Common myeloid progenitor, CD34-positive (primary cell): ENCODE measurements around the gene ZG16B.

Experiments
- CTCF ChIA-PET: fragments of 350-600 bp; sonication (Branson Sonifier 250); formaldehyde crosslinking; loops from one replicate; lab custom pipeline; 2021; ENCODE audit warnings: antibody characterized with exemption; lab: Charles Lee
- POLR2A ChIA-PET: fragments of 350-600 bp; sonication (Branson Sonifier 250); formaldehyde crosslinking; loops from one replicate; lab custom pipeline; 2021; ENCODE audit warnings: antibody characterized with exemption; lab: Charles Lee
- DNase-seq, 3 donors: peaks; one replicate each; pipeline versions ENCODE4 v3.0.0 to v3.0.0-alpha.2; 2013
- H3K27ac ChIP-seq, 2 experiments: 1 replicate in 1 of 2; 2 replicates in 1 of 2; pipeline ENCODE4 v1.7.0; 2013; ENCODE audit warnings: inconsistent platforms in 2 of 2, low read length in 2 of 2, mild to moderate bottlenecking in 2 of 2, low read depth in 1 of 2, moderate library complexity in 1 of 2; ENCODE audit not compliant: severe bottlenecking in 2 of 2, insufficient read depth in 1 of 2, poor library complexity in 1 of 2
- H3K27me3 ChIP-seq, 5 experiments: replicated peaks in 2 of 5; 1 replicate in 3 of 5; 2 replicates in 2 of 5; pipeline versions ENCODE4 v1.6.1 to v1.7.0; 2013; ENCODE audit warnings: low read length in 4 of 5, mild to moderate bottlenecking in 2 of 5, moderate library complexity in 2 of 5, inconsistent platforms in 1 of 5; ENCODE audit not compliant: insufficient read depth in 5 of 5, control insufficient read depth in 4 of 5
- H3K36me3 ChIP-seq, 4 experiments: 1 replicate in 2 of 4; 2 replicates in 2 of 4; pipeline versions ENCODE4 v1.6.1 to v1.7.0; 2013; ENCODE audit warnings: low read length in 3 of 4, control low read depth in 1 of 4, mild to moderate bottlenecking in 1 of 4; ENCODE audit not compliant: control insufficient read depth in 4 of 4, insufficient read depth in 4 of 4
- H3K4me1 ChIP-seq, 4 experiments: 1 replicate in 3 of 4; 2 replicates in 1 of 4; pipeline versions ENCODE4 v1.6.1 to v1.7.1; 2013; ENCODE audit warnings: low read length in 3 of 4, mild to moderate bottlenecking in 3 of 4, control low read depth in 1 of 4, inconsistent platforms in 1 of 4, moderate library complexity in 1 of 4; ENCODE audit not compliant: control insufficient read depth in 4 of 4, insufficient read depth in 4 of 4; ENCODE audit errors: control extremely low read depth in 1 of 4
- H3K4me3 ChIP-seq, 7 experiments: 1 replicate in 4 of 7; 2 replicates in 3 of 7; pipeline versions ENCODE4 v1.5.1 to v1.7.0; 2013; ENCODE audit warnings: mild to moderate bottlenecking in 7 of 7, low read length in 6 of 7, moderate library complexity in 6 of 7, inconsistent platforms in 2 of 7, low read depth in 2 of 7, control low read depth in 1 of 7; ENCODE audit not compliant: insufficient read depth in 4 of 7, control insufficient read depth in 1 of 7; ENCODE audit errors: extremely low read depth in 1 of 7
- H3K9me3 ChIP-seq, 5 experiments: 1 replicate in 4 of 5; 2 replicates in 1 of 5; pipeline versions ENCODE4 v1.6.1 to v1.7.1; 2013; ENCODE audit warnings: low read length in 4 of 5, mild to moderate bottlenecking in 2 of 5, inconsistent platforms in 1 of 5, low read depth in 1 of 5, moderate library complexity in 1 of 5; ENCODE audit not compliant: control insufficient read depth in 4 of 5, insufficient read depth in 2 of 5; ENCODE audit errors: control extremely low read depth in 1 of 5
- WGBS: methylation state at CpG from one replicate; pipeline ENCODE4 v1.1.5; 2013; ENCODE audit not compliant: insufficient coverage; 5-methylcytosine and 5-hydroxymethylcytosine counted together

Gene ZG16B

GRCh38 chr16:2814551-2815298 is 15.4 kb upstream of the ZG16B start:
- H3K4me1 ChIP-seq = no peaks in the 10 kb centered on the region
- no peak overlapping the region for H3K27ac ChIP-seq
- no peak overlapping the region for H3K4me3 ChIP-seq
- 95% methylated on average over 13 of the region's 20 CpGs for WGBS
- no peak for DNase-seq
- H3K9me3 ChIP-seq = no peaks in the 10 kb centered on the region
- no peaks in the 10 kb centered on the region for H3K36me3 ChIP-seq
- peaks cover 0 to 5% (median 3%) of the 10 kb centered on the region in 5 experiments for H3K27me3 ChIP-seq
- ChIA-PET POLR2A (no interaction called here), CTCF (interaction anchor here (0.7 kb wide), 1 partner anchor 24 kb away, joined by 3 read pairs; no protein-coding TSS in a partner anchor)

GRCh38 chr16:2815299-2815771 is 14.8 kb upstream of the ZG16B start:
- Histone ChIP-seq H3K36me3 (no peaks in the 10 kb centered on the region), H3K27ac (no peak overlapping the region), H3K4me3 (no peak overlapping the region), H3K4me1 (no peaks in the 10 kb centered on the region), H3K27me3 (peaks cover 0 to 3% (median 0%) of the 10 kb centered on the region in 5 experiments), H3K9me3 (no peaks in the 10 kb centered on the region)
- no peak for DNase-seq
- ChIA-PET POLR2A (no interaction called here), CTCF (no interaction called here)
- WGBS = 99% methylated on average over 9 of the region's 10 CpGs

GRCh38 chr16:2816751-2817339 is 13.3 kb upstream of the ZG16B start, which contains the start of gene PRSS21:
Gene PRSS21 (plus strand): TSS chr16:2817237. CDS start chr16:2817269, 32 bp downstream.
- POLR2A ChIA-PET = no interaction called here
- H3K27ac ChIP-seq = peak within 1 kb of the TSS in 1 of 2 experiments; percentile 49
- CTCF ChIA-PET = interaction anchor here (0.6 kb wide), 1 partner anchor 67 kb away, joined by 4 read pairs; no protein-coding TSS in a partner anchor
- H3K4me1 ChIP-seq = no peaks in the 10 kb centered on the region
- peak within 1 kb of the TSS in 4 of 7 experiments; percentile 11 to 48 (median 28) for H3K4me3 ChIP-seq
- no peaks in the 10 kb centered on the region for H3K36me3 ChIP-seq
- H3K27me3 ChIP-seq = no peaks in the 10 kb centered on the region
- DNase-seq = peak; percentile 59 to 70 (median 61)
- 60% methylated on average over 21 of the region's 28 CpGs for WGBS
- H3K9me3 ChIP-seq = no peaks in the 10 kb centered on the region

- H3K27ac ChIP-seq = no peak overlapping the region
- no peaks in the 10 kb centered on the region for H3K27me3 ChIP-seq
- H3K4me1 ChIP-seq = no peaks in the 10 kb centered on the region
- H3K9me3 ChIP-seq = no peaks in the 10 kb centered on the region
- ChIA-PET POLR2A (no interaction called here), CTCF (interaction anchor here (0.6 kb wide), 1 partner anchor 66 kb away, joined by 4 read pairs; no protein-coding TSS in a partner anchor)
- no peaks in the 10 kb centered on the region for H3K36me3 ChIP-seq
- peak overlapping the region in 3 of 7 experiments; percentile 11 to 33 (median 22) for H3K4me3 ChIP-seq
- DNase-seq = no peak
- 77% methylated on average over 58 of the region's 68 CpGs for WGBS
Measured at GRCh38 chr16:2817340-2818271, 12.5 kb upstream of the ZG16B start.

GRCh38 chr16:2818272-2818876 is 11.7 kb upstream of the ZG16B start:
- WGBS = 98% methylated on average over 8 of the region's 10 CpGs
- H3K27me3 ChIP-seq = no peaks in the 10 kb centered on the region
- POLR2A ChIA-PET = no interaction called here

GRCh38 chr16:2819179-2819938 is 10.7 kb upstream of the ZG16B start:
- ChIA-PET POLR2A (no interaction called here), CTCF (interaction anchor here (1.6 kb wide), 1 partner anchor 137 kb away, joined by 3 read pairs; no protein-coding TSS in a partner anchor)
- 96% methylated on average over 10 of the region's 18 CpGs for WGBS
- H3K4me1 ChIP-seq = no peaks in the 10 kb centered on the region
- no peak overlapping the region for H3K27ac ChIP-seq
- H3K36me3 ChIP-seq = no peaks in the 10 kb centered on the region
- H3K27me3 ChIP-seq = no peaks in the 10 kb centered on the region
- no peak overlapping the region for H3K4me3 ChIP-seq
- no peaks in the 10 kb centered on the region for H3K9me3 ChIP-seq
- DNase-seq = no peak

More at GRCh38 chr16:2818272-2818876, 11.7 kb upstream of the ZG16B start:
- no peak overlapping the region for H3K4me3 ChIP-seq
- H3K27ac ChIP-seq = no peak overlapping the region
- H3K36me3 ChIP-seq = no peaks in the 10 kb centered on the region
- CTCF ChIA-PET = no interaction called here
- no peaks in the 10 kb centered on the region for H3K9me3 ChIP-seq
- no peaks in the 10 kb centered on the region for H3K4me1 ChIP-seq
- DNase-seq = no peak
